Activated CD8-positive, alpha-beta memory T cell treated with anti-CD3 and anti-CD28 coated beads for 24 hours (primary cell): ENCODE results near the gene TGM3.

Source experiments
- DNase-seq: peaks from one replicate; pipeline ENCODE4 v3.0.0-alpha.2; 2020

Gene TGM3

DNA sequence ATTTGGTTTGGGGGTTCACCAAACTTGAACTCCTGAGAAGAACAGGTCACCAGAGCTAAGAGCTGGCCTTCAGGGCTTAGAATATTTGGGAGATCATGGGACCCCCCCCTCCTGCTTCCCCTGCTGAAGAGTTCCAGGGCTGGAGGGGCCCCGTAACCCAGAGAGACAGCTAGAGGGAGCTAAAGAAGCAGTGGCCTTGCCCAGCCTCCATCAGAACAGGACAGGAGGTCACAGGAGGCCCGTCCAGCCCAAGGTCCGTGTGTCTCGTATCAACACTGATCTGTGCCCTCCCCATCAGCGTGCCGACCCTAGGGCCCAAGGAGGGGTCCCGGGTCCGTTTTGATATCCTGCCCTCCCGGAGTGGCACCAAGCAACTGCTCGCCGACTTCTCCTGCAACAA lies 44.3 kb downstream of the TGM3 start:
- no peak for DNase-seq

DNA sequence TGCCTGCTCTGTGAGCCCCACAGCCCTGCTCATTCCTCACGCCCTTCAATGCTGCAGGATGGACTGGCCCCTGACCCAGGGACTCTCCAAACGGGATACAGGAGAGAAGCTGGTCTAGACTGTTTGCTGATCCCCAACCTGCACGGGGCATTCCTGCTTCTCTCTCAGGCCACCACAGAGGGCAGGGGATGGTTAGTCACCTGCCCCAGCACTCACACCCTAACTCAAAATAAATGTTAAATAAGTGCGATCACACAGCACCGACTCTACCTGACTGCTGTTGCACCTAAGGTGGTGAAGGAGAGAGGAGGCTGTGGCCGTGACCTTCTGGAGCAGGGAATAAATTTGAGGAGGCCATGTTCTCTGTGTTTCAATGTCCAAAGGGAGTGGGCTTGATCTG lies 45.0 kb downstream of the TGM3 start:
- DNase-seq = peak; percentile 40

- peak; percentile 21 for DNase-seq
These were observed 45.5 kb downstream of the TGM3 start for GRCh38 chr20:2341336-2341735.

DNA sequence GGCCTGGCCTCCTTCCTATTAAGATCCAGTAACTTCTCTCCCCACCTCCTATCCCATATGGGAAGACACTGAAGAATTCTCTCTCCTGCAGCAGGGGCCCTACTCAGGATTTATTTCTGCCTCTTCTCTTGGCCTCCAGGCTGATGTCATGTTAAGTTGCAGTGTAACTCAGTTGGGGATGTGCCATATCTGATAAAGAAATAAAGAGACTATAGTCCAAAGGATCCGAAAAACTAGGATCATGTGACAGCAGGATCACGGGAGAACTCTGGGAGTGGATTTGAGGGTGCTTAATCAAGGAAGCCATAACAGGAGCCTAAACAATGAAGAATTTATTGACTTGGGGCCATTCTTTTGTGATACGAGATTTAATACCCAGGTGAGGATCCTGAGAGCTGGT lies 46.4 kb downstream of the TGM3 start:
- no peak for DNase-seq

DNA sequence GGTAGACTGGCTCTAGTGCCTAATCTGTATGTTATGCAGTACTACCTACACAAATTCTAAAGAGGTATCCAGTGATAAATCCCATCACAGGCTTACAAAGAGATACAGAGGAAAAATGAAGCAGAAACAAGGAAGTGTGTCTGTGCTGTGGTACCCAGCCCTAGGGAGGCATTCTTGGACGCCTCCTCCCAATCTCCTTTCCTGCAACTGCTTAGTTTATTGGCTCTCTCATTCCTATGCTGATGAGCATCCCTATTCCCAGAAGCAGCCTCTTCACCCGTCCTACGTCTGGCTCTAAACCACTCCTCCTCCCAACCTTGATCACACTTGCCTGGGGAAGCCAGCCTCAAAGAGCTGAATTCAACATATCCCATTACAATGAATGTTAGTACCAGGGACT lies 50.4 kb downstream of the TGM3 start:
- peak; percentile 41 for DNase-seq

DNA sequence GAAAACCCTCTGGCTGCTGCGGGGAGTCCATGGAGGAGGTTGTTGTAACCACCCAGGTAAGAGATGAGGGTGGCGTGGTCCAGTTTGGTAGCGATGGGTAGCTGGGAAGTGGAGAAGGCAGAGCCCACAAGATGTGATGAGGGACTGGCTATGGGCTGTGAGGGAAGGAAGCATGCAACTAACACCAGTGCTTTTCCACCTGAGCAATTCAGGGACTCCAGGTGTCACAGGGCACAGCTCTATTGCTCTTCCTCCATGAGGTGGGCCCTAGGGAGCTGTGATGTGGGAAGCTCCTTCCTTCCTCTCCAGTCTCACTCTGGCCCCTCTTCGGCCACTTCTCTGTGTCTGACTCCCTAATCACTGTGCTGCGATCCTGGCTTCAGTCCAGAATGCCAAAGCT lies 52.5 kb downstream of the TGM3 start:
- DNase-seq = peak; percentile 46

DNA sequence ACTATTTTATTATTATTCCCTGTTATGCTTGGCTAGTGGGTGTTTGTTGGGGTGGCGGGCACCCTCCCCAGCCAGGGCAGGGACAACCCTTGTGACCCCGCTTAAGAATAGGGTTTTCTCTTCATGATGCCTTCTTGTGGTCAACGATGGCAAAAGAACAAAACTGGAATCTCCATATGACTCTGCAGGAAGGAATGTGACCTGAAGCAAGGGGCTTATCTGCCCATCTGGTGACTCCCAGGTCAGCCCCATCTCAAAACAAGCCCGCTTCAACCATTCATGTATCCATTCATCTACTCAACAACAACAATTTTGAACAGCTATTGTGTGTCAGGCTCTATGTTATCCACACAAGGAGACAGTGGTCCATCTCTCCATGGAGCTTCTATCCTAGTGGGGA lies 54.0 kb downstream of the TGM3 start:
- DNase-seq = no peak

- DNase-seq = no peak
These were observed 54.8 kb downstream of the TGM3 start for GRCh38 chr20:2350606-2351005.

DNA sequence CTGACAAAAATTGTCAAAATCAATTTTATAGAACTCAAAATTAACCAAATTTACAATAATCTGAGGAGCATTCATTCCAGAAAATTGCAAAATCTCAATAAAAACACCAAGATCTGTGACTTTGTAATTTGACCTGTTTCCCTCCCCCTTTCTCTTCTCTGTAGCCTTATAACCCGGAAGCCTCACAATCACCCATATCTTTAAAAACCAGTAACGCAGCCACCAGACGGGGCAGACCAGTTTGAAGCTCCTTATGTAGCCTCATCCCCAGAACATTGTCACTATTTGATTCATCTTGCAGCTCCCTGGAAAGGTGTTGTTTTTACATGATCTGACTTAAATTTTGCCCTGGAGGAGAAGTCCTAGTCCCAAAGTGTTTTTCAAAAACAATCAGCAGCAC lies 57.4 kb downstream of the TGM3 start:
- DNase-seq = no peak

GRCh38 chr20:2357114-2357513 lies 61.3 kb downstream of the TGM3 start:
- DNase-seq = no peak

GRCh38 chr20:2358006-2358405 lies 62.2 kb downstream of the TGM3 start:
- no peak for DNase-seq

GRCh38 chr20:2361035-2361593 lies 65.3 kb downstream of the TGM3 start:
- no peak for DNase-seq

DNA sequence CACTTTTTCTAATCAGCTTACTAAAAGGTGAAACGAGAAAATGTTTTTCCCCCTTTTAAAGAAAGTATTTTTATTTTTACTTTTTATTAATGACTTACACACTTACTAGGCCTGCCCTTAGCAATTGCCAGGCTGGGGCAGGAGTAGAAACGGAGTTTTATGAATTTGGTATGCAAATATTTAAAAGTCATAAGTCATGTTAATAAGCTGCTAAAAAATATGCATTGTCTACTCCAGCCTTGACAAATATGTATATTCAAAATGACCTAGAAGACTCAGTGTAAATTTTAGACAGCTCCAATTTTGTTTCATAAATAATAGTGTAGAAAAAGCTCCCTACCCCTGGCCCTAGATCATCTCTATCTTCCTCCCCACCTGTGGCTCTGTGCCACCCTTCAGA lies 67.4 kb downstream of the TGM3 start:
- no peak for DNase-seq

DNA sequence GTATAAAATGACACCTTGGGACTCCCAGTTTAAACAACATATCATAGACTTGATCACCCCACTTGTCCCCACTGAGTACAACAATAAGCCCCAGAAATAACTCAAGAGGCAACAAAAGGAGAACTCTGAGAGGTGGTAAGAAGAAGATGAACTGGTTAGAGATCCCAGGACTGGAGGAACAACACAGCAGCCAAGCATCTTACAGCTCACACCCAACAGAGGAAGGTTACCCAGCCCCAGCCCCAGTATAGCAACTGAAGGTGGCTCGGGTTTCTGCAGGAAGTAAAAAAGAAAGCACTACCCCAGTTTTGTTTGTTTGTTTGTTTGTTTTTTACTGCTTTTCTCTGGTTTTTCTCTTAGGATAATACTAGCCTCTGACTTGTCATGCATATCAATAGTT lies 67.8 kb downstream of the TGM3 start:
- no peak for DNase-seq

DNA sequence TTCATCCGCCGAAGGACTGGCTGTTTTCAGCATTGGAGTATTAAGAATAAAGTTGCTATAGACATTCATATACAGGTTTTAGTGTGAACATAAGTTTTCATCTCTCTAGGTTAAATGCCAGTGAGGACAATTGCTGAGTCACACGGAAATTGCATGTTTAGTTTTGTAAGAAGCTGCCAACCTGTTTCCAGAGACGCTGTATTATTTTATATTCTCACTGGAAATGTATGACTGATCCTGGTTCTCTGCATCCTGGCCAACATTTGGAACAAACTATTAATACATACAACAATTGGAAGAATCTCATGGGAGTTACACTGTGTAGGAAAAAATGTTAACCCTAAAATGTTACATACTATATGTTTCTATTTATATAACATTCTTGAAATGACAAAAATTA lies 68.2 kb downstream of the TGM3 start:
- DNase-seq = no peak

GRCh38 chr20:2365091-2365490 lies 69.3 kb downstream of the TGM3 start:
- no peak for DNase-seq

DNA sequence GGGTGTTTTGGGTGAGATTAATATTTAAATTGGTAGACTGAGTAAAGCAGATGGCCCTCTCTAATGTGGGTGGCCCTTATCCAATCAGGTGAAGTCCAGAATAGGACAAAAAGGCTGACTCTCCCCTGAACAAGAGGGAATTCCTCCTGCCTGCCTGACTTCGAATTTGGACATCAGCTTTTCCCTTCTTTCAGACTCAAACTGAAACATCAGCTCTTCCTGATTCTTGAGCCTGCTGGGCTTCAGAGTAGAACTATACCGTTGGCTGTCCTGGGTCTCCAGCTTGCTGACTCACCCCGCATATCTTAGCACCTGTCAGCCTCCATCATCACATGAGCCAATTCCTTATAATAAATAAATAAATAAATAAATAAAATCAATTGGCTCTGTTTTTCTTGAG lies 69.9 kb downstream of the TGM3 start:
- no peak for DNase-seq

DNA sequence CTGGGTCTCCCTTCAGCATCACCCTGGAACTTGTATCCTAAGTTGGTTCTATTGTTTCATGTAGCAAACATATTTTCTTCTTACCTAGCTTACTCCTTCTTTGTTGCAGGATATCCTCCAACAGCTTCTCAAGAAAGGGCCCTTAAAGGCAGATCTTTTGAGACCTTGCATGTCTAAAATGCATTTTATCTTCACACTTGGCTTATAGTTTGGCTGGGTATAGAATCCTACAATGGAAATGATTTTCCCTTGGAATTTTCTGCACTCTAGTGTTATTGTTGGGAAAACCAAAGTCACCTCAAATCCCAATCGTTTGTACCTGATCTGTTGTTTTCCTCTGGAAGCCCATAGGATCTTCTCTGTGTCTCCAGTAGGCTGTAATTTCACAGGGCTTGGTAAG lies 72.8 kb downstream of the TGM3 start:
- no peak for DNase-seq

- no peak for DNase-seq
These were observed 77.3 kb downstream of the TGM3 start for GRCh38 chr20:2373098-2373497.

DNA sequence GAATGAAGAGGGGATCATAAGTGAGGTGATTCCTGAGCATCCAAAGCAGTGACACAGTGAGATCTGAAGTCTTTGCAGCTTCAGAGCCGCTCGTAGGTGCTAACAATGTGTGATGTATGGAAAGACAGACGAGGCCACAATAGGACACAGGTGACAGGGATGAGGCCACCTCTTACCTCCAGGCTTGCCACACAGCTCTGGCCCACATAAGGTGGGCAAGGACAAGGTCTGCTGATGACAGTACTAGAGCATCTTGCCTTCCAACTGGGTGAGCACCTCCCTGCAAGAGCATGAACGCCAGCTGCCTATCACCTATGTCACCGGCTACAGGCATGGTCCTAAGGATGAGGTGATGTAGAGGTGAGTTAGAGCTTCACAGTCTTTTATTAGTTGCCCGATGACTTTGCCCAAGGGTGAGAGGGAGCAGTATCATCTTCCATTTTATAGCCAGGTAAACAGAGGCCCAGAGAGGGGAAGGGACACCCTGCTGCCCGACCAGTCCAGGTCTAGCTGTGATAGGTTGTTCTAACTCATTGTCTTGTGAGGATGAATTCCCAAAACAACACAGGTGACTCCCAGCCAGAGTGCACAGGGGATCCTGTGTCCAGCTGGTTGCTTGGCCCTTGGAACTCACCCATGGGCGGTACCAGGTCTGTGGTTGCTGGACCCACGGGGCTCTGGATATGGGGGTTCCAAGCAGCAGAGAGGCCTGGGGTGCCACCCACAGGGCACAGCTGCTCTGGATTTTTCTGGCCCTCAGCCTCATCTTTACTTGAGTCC lies 78.7 kb downstream of the TGM3 start:
- DNase-seq = peak; percentile 48

GRCh38 chr20:2378893-2379292 lies 83.1 kb downstream of the TGM3 start:
- no peak for DNase-seq

DNA sequence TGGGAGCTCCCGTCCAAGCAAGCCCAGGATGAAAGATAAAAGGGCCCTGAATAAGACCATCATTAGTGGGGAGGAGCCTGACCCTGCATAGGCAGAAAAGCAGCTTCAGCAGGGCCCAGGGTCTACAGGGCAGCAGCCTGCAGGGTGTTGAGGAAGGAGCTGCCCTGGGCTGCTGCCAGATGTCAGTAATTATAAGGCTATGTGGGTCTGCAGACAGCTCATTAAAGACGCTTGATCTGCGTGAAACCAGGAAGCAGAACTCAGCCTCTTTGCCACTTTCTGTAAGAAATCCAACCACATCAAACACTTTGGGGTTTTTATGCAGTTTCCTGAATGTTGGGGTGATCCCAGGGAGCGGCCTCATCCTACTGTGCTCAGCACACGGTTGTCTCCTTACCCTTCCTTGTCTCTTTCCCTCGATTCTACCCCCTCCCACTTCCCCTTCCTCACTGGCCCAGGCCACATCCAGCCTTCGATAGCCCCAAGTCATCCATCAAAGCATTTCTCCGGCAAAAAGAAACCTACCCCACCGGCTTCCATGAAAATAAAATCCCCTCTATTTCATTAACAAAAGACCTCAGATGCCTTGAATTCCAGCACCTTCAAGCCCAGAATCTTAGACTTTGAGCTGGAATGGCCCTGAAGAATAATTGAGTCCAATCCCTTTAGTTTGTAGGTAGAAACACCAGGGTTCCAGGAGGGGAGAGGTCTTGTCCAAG lies 83.9 kb downstream of the TGM3 start:
- no peak for DNase-seq

DNA sequence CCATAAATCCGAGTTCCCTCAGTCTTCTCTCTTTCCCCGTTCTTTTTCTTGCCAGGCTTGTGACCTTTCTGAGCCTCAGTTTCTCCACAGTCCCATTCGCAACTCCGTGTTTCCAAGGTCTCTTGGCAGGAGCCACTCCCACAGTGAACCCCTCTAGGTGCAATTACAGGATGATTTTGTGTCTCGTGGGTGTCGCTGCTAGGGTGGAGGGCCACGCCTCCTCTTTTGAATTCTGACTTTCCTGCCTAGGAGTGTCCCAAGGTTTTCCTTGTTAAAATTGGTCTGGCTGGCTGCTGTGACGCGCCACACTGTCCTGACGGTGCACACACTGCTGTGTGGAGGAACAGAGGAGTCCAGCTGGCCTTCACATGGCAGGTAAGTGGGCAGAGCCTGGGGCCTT lies 84.8 kb downstream of the TGM3 start, which contains the start of gene TGM6:
TGM6 (plus strand) TSS at position 301 of the 400 bp plus-strand sequence; CDS start at position 369, 68 bp downstream.
- no peak for DNase-seq

DNA sequence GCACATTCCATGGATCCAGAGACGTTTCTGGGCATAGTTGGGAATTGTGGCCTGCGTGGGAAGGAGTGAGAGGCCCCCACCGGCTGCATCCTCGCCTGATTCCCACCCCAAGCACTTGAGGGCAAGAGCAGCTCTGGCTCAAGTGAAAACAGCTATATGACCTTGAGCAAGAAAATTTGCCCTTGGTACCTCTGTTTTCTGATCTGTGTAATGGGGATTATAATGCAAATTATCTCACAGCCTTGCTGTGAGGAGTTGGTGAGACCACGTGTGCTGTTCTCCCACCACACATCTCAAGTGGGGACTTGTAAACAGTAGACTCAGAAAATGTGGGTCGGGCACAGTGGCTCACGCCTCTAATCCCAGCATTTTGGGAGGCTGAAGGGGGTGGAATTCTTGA lies 85.5 kb downstream of the TGM3 start:
- no peak for DNase-seq
